ENCODE measurements around the gene CDH12. TPM values are rescaled to one million over a fixed set of nuclear protein-coding genes. Genes with fewer than 3 reads are reported as not detected.

Gene CDH12
- total and polyA plus RNA-seq, 10 of the 15 experiments (the other 5 are each of a cell fraction or from before 2014, with no cell fraction given), result 0.03 to 0.16 TPM; not detected in 8

- no peak for TF ChIP-seq BCL11A (IDR thresholded peaks at IDR 0.05; ENCODE audit: low read depth, low read length)
- no peak for TF ChIP-seq BCL3 (IDR thresholded peaks at IDR 0.05; ENCODE audit: borderline replicate concordance, insufficient read depth, low read depth, low read length, poor library complexity, severe bottlenecking)
- no peak for TF ChIP-seq MEF2A (IDR thresholded peaks at IDR 0.05; ENCODE audit: insufficient read depth, low read depth, low read length)
Observed at GRCh38 chr5:22643356-22643755, 209.8 kb downstream of the CDH12 start (continued).

- no peak overlapping the region for H3K4me2 ChIP-seq (ENCODE audit: control insufficient read depth, insufficient read depth)
- no peaks in the 10 kb centered on the region for H3K9me3 ChIP-seq (replicated peaks; ENCODE audit: control insufficient read depth, insufficient read depth, low read length)
- in situ Hi-C loops (cut with MboI), result no loop called here
- H3K27ac ChIP-seq (ENCODE audit: control insufficient read depth, insufficient read depth), result no peak overlapping the region
- no peak overlapping the region for H3K4me3 ChIP-seq
- no peaks in the 10 kb centered on the region for H3K27me3 ChIP-seq (replicated peaks in 1 of 2; ENCODE audit: control insufficient read depth in 2 of 2, insufficient read depth in 2 of 2, low read length in 1 of 2)
- ChIA-PET CTCF (no interaction called here), POLR2A (no interaction called here), SMC1A (ENCODE audit: uncharacterized antibody, unreplicated experiment) (no interaction called here), RAD21 (ENCODE audit: unreplicated experiment) (no interaction called here)
- ATAC-seq, result no peak
- DNase-seq (ENCODE audit: low read depth, low spot score), result no peak
- WGBS (ENCODE audit: insufficient coverage, insufficient replicate concordance, low lambda C conversion rate, missing lambda C conversion rate), result 4% methylated on average over 3 of the region's 3 CpGs
- intact Hi-C loops (cut with micrococcal nuclease; ENCODE audit: unreplicated experiment), result no loop called here
- no peaks in the 10 kb centered on the region for H3K4me1 ChIP-seq (ENCODE audit: control insufficient read depth, insufficient read depth, low read length)
- no peak overlapping the region for H3K9ac ChIP-seq (ENCODE audit: control insufficient read depth, insufficient read depth, low read length)
- BruUV-seq (replicated peaks), result no TSS peak
- H3K79me2 ChIP-seq (ENCODE audit: control insufficient read depth, insufficient read depth, low read length), result no peaks in the 10 kb centered on the region
- no peak overlapping the region for H2AFZ ChIP-seq (ENCODE audit: control insufficient read depth, low read depth, low read length)
- no peak for FAIRE-seq
- TF ChIP-seq WRNIP1 (IDR thresholded peaks at IDR 0.05; ENCODE audit: borderline replicate concordance, low read depth, low read length), result no peak
- no peak for TF ChIP-seq BCLAF1 (IDR thresholded peaks at IDR 0.05)
- TF ChIP-seq MTA2 (IDR thresholded peaks at IDR 0.05; ENCODE audit: low read depth), result no peak
- TF ChIP-seq GABPA (IDR thresholded peaks at IDR 0.05; ENCODE audit: low read depth), result no peak
- TF ChIP-seq HSF1 (IDR thresholded peaks at IDR 0.05; ENCODE audit: low read depth, low read length), result no peak
- TF ChIP-seq ZBTB33 (IDR thresholded peaks at IDR 0.05), result no peak
- TF ChIP-seq PRDM15 (CRISPR knock-in tag; IDR thresholded peaks at IDR 0.05), result no peak
- no peak for TF ChIP-seq BACH1 (IDR thresholded peaks at IDR 0.05; ENCODE audit: borderline replicate concordance)
- H3K36me3 ChIP-seq (ENCODE audit: control insufficient read depth in 2 of 2, insufficient read depth in 2 of 2, low read length in 1 of 2), result no peaks in the 10 kb centered on the region
- H4K20me1 ChIP-seq (ENCODE audit: control insufficient read depth, insufficient read depth), result no peaks in the 10 kb centered on the region
Observed at GRCh38 chr5:22631683-22632082, 221.5 kb downstream of the CDH12 start.

Data from GM12878 (cell line).